Small intestine (tissue), 16 donors: ENCODE measurements around the gene PPP1R15B. TPM values are rescaled to one million over a fixed set of nuclear protein-coding genes. Genes with fewer than 3 reads are reported as not detected.

Experiments used
- DNase-seq, 2 donors: peaks; one replicate each; pipeline versions ENCODE4 v3.0.0 to v3.0.0-alpha.2; 2013
- FAIRE-seq: peaks from 2 replicates; lab custom pipeline; 2012; peaks lifted over from hg19 to GRCh38; lab: Jason Lieb, UNC
- H3K27ac ChIP-seq, 3 donors: one replicate each; pipeline ENCODE4 v1.5.1; 2013; ENCODE audit warnings: low read length in 2 of 3, mild to moderate bottlenecking in 2 of 3, control low read depth in 1 of 3, inconsistent platforms in 1 of 3, low read depth in 1 of 3, moderate library complexity in 1 of 3
- H3K27me3 ChIP-seq, 3 donors: one replicate each; pipeline ENCODE4 v1.6.1; 2013; ENCODE audit warnings: low read length in 3 of 3, inconsistent platforms in 1 of 3; ENCODE audit not compliant: control insufficient read depth in 3 of 3, insufficient read depth in 3 of 3
- H3K36me3 ChIP-seq, 3 donors: one replicate each; pipeline ENCODE4 v1.6.1; 2013; ENCODE audit warnings: low read length in 3 of 3, inconsistent platforms in 1 of 3, low read depth in 1 of 3, mild to moderate bottlenecking in 1 of 3, moderate library complexity in 1 of 3; ENCODE audit not compliant: control insufficient read depth in 3 of 3, insufficient read depth in 2 of 3
- H3K4me1 ChIP-seq, 3 donors: one replicate each; pipeline ENCODE4 v1.6.1; 2013; ENCODE audit warnings: low read length in 2 of 3, inconsistent platforms in 1 of 3, low read depth in 1 of 3, mild to moderate bottlenecking in 1 of 3, moderate library complexity in 1 of 3; ENCODE audit not compliant: control insufficient read depth in 3 of 3, insufficient read depth in 2 of 3
- H3K4me3 ChIP-seq, 3 donors: one replicate each; pipeline ENCODE4 v1.5.1; 2013; ENCODE audit warnings: low read length in 3 of 3, control low read depth in 1 of 3, inconsistent platforms in 1 of 3, low read depth in 1 of 3, mild to moderate bottlenecking in 1 of 3, moderate library complexity in 1 of 3
- H3K9me3 ChIP-seq, 2 donors: one replicate each; pipeline ENCODE4 v1.6.1; 2013; ENCODE audit warnings: low read depth in 1 of 2, low read length in 1 of 2; ENCODE audit not compliant: control insufficient read depth in 2 of 2, insufficient read depth in 1 of 2
- WGBS, 3 donors: extraction: QIAGEN DNeasy Blood & Tissue Kit; methylation state at CpG; one replicate each; pipeline ENCODE4 v1.1.7; 2013; 5-methylcytosine and 5-hydroxymethylcytosine counted together
- long read RNA-seq, 10 donors: transcript quantifications; one replicate each; lab custom pipeline, GENCODE V29; 2026
- polyA plus RNA-seq, 4 donors: library from polyadenylated mRNA; stranded (reverse) in 3 of 4; unstranded in 1 of 4; fragments of 200-250 nt in 3 of 4; fragments of 120-200 nt in 1 of 4; gene quantifications; one replicate each; pipeline versions ENCODE4 v1.2.1 to v1.2.3, GENCODE V29; 2013
- donor health status: healthy with polysubstance abuse.
- donor health status: control.
- donor health status: control.
- donor health status: Bipolar disorder and iron deficiency.
- donor health status: healthy.

Gene PPP1R15B
- polyA plus RNA-seq = 10 to 100 TPM in 2 of 4 donors, 1 to 10 TPM in 2; 9.4 to 48.1 (median 17.7) TPM
- long read RNA-seq, donor 1 = 0 reads
- long read RNA-seq, donor 2, full-length matches to known transcripts = 7 of 18 reads
- long read RNA-seq, donor 2, partial matches to known transcripts = 11 of 18 reads
- long read RNA-seq, donor 2, other reads (novel, unspliced or antisense) = 0 of 18 reads
- long read RNA-seq, donor 3, full-length matches to known transcripts = 10 of 10 reads
- long read RNA-seq, donor 3, partial matches to known transcripts = 0 of 10 reads
- long read RNA-seq, donor 3, other reads (novel, unspliced or antisense) = 0 of 10 reads
- long read RNA-seq, donor 4 = 0 reads
- long read RNA-seq, donor 5, full-length matches to known transcripts = 4 of 4 reads
- long read RNA-seq, donor 5, partial matches to known transcripts = 0 of 4 reads
- long read RNA-seq, donor 5, other reads (novel, unspliced or antisense) = 0 of 4 reads
- long read RNA-seq, donor 6, full-length matches to known transcripts = 10 of 10 reads
- long read RNA-seq, donor 6, partial matches to known transcripts = 0 of 10 reads
- long read RNA-seq, donor 6, other reads (novel, unspliced or antisense) = 0 of 10 reads
- long read RNA-seq, donor 7 = 0 reads
- long read RNA-seq, donor 8, full-length matches to known transcripts = 1 of 1 reads
- long read RNA-seq, donor 8, partial matches to known transcripts = 0 of 1 reads
- long read RNA-seq, donor 8, other reads (novel, unspliced or antisense) = 0 of 1 reads
- long read RNA-seq, donor 9, full-length matches to known transcripts = 2 of 2 reads
- long read RNA-seq, donor 9, partial matches to known transcripts = 0 of 2 reads
- long read RNA-seq, donor 9, other reads (novel, unspliced or antisense) = 0 of 2 reads
- long read RNA-seq, donor 10, full-length matches to known transcripts = 7 of 29 reads
- long read RNA-seq, donor 10, partial matches to known transcripts = 22 of 29 reads
- long read RNA-seq, donor 10, other reads (novel, unspliced or antisense) = 0 of 29 reads

DNA sequence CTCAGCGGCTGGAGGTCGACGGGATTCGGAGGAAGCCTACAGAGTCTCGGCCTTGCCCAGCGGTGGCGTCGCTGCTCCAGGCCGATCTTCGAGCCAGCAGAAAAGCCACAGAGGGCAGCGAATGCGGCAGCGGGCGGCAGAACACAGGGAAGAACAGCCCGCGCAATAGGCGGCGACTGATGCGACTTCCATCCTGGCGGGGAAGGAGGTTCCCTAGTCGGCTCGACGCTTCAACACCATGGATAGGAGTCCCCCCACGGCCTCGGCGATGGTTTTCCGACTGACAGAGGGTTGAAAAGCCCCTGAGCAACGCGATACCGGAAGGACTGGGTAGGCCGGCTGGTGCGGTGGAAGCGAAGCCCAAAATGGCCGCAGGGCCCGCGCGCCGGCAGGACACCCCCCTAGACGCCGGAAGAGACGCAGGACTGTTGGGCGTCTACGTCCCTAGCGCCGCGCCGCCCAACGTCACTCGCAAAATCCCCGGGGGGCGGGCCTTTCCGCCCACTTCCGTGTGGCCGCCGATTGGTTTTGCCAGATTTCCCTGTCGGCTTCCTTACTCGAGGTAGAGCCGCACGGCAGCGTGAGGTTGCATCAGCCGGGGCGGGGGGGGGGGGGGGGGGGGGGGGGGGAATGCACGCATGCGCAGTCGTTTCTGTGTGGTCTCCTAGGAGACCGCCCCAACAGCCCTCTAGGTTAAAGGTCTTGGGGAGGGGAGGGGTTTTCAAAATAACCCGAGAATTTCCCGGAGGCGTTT lies at the start of gene PPP1R15B:
Gene PPP1R15B, minus strand, starts transcription at position 367 of the 754 bp plus-strand sequence. CDS start 406 bp downstream, outside the sequence.
- DNase-seq (peak; percentile 98 to 99), FAIRE-seq (no peak)
- peak within 1 kb of the TSS; percentile 96 to 99 (median 98) for H3K27ac ChIP-seq
- WGBS, 3 donors = 0 to 1% (median 0%) methylated on average over 66 to 68 of the region's 69 CpGs
- no peaks in the 10 kb centered on the region for H3K9me3 ChIP-seq
- peaks cover 0 to 5% (median 0%) of the 10 kb centered on the region in 3 donors for H3K4me1 ChIP-seq
- H3K4me3 ChIP-seq = peak within 1 kb of the TSS; percentile 79 to 83 (median 80)
- H3K27me3 ChIP-seq = no peaks in the 10 kb centered on the region
- peaks cover 0 to 5% (median 0%) of the 10 kb centered on the region in 3 donors for H3K36me3 ChIP-seq

DNA sequence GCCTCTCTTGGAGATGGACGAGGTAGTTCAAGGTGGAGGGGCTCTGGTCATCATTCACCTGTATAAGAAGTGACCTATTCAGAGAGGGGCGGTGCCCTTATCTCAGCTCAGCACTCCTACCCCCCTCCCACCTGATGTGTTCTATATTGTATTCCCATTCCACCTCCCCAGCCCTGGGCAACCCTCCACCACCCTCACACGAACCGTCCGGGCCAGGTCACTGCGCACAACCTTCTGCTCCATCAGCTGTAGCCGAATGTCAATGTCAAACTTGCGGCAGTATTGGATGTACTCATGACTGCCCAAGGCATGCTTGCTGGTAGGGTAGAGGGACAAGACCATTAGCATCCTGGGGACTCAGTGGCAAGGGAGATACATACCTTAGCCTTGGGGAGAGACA lies 48.7 kb upstream of the PPP1R15B start:
- H3K36me3 ChIP-seq = peaks cover 0 to 84% (median 23%) of the 10 kb centered on the region in 3 donors
- H3K27ac ChIP-seq = no peak overlapping the region
- no peaks in the 10 kb centered on the region for H3K27me3 ChIP-seq
- WGBS, 3 donors = 94 to 98% (median 96%) methylated on average over 8 of the region's 8 CpGs
- no peak overlapping the region for H3K4me3 ChIP-seq
- FAIRE-seq = no peak
- H3K9me3 ChIP-seq = no peaks in the 10 kb centered on the region
- peaks cover 0 to 3% (median 0%) of the 10 kb centered on the region in 3 donors for H3K4me1 ChIP-seq
- no peak for DNase-seq

DNA sequence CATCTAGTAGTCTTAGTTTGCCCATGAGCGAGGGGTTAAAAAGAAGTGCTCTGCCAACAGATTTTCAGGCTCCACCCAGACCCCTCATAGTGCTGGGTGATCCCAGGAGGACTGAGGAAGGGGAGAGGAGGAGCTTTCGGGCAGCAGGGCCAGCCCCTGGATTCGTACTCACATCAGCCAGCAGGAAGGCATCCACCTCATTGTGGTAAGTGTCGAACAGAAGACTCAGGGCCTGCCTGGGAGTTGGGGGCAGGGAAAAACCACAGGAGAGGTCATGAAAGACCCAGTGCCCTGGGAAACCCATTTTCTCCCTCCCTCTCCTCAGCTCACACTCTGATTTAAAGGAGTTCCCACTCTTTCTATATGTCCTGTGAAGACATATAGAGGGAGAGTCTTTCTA lies 48.1 kb upstream of the PPP1R15B start:
- Histone ChIP-seq H3K4me1 (peaks cover 0 to 3% (median 0%) of the 10 kb centered on the region in 3 donors), H3K27me3 (no peaks in the 10 kb centered on the region), H3K36me3 (peaks cover 0 to 88% (median 25%) of the 10 kb centered on the region in 3 donors), H3K4me3 (no peak overlapping the region), H3K9me3 (no peaks in the 10 kb centered on the region), H3K27ac (no peak overlapping the region)
- FAIRE-seq = no peak
- WGBS, 3 donors = 76 to 97% (median 88%) methylated on average over 4 of the region's 4 CpGs
- no peak for DNase-seq

DNA sequence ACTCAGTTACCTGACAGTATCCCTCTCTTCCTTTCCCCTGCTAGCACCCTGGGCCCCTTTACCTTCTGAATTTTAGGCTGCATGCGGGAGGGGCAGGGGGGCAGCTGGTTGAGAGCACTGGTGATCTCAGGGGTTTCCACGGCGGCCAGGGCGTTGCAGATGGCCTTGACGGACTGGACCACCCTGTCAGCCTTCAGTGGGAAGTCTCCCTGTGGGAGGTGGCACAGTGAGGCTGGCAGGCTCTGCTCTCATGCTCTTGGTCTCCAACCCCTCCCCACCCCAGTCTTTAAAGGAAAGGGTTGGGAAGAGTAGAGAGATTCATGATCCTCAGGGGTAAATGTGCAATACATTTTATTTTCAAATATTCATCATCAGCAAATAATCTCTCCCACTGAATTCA lies 46.0 kb upstream of the PPP1R15B start:
- Histone ChIP-seq H3K4me3 (no peak overlapping the region), H3K9me3 (no peaks in the 10 kb centered on the region), H3K36me3 (peaks cover 0 to 84% (median 21%) of the 10 kb centered on the region in 3 donors), H3K4me1 (peaks cover 2 to 6% (median 5%) of the 10 kb centered on the region in 3 donors), H3K27ac (no peak overlapping the region), H3K27me3 (no peaks in the 10 kb centered on the region)
- FAIRE-seq (no peak), DNase-seq (no peak)
- 79 to 93% (median 92%) methylated on average over 5 of the region's 5 CpGs for WGBS, 3 donors

DNA sequence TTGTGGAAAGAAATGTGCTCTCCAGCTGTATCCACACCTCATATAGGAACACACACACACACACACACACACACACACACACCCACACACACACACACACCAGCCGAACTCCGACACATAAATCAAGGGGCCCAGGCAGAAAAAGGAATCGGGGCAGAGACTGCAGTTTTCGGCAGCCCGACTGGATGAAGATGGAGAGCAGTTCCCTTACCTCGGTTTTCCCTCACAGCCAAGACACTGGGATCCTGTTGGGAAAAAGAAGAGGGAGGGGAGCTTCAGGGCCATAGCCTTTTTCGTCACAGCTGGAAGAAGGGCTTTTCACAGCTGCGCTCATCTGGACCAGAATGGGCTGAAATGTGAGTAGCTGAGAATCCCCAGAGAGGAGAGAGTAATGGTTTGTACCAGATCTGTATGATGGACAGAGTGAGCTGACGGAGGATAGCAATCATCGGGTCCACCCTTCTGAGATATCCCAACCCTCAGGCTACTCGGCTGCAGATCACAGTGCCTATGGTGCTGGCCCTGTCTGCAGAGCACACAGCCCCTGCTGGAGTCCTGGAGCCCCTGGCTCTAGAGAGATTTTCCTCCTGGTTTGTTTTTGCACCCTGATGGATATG lies 45.3 kb upstream of the PPP1R15B start:
- FAIRE-seq (no peak), DNase-seq (no peak)
- H3K4me3 ChIP-seq = no peak overlapping the region
- H3K9me3 ChIP-seq = no peaks in the 10 kb centered on the region
- peaks cover 2 to 13% (median 6%) of the 10 kb centered on the region in 3 donors for H3K4me1 ChIP-seq
- no peak overlapping the region for H3K27ac ChIP-seq
- peaks cover 0 to 84% (median 21%) of the 10 kb centered on the region in 3 donors for H3K36me3 ChIP-seq
- H3K27me3 ChIP-seq = no peaks in the 10 kb centered on the region
- WGBS, 3 donors = 66 to 82% (median 76%) methylated on average over 11 of the region's 11 CpGs

DNA sequence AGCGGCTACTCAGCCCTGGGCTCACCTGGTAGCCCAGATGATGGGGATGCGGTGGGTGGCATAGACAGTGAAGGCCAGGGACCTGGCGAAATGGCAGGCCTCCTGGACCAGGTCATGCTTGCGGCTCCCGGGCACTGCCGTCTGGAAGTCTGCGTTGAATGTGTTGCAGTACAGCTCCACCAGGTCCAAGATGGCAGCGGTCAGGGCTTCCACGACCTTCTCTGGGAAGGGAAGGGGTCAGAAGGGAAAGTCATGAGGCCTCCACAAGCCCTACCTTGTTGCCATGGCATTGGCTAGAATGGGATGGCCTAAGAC lies 44.2 kb upstream of the PPP1R15B start:
- Histone ChIP-seq H3K27me3 (no peaks in the 10 kb centered on the region), H3K4me1 (peaks cover 6 to 24% (median 9%) of the 10 kb centered on the region in 3 donors), H3K27ac (no peak overlapping the region), H3K36me3 (peaks cover 0 to 83% (median 19%) of the 10 kb centered on the region in 3 donors), H3K4me3 (no peak overlapping the region), H3K9me3 (no peaks in the 10 kb centered on the region)
- no peak for DNase-seq
- FAIRE-seq = no peak
- WGBS, 3 donors = 96 to 97% (median 97%) methylated on average over 9 of the region's 9 CpGs

DNA sequence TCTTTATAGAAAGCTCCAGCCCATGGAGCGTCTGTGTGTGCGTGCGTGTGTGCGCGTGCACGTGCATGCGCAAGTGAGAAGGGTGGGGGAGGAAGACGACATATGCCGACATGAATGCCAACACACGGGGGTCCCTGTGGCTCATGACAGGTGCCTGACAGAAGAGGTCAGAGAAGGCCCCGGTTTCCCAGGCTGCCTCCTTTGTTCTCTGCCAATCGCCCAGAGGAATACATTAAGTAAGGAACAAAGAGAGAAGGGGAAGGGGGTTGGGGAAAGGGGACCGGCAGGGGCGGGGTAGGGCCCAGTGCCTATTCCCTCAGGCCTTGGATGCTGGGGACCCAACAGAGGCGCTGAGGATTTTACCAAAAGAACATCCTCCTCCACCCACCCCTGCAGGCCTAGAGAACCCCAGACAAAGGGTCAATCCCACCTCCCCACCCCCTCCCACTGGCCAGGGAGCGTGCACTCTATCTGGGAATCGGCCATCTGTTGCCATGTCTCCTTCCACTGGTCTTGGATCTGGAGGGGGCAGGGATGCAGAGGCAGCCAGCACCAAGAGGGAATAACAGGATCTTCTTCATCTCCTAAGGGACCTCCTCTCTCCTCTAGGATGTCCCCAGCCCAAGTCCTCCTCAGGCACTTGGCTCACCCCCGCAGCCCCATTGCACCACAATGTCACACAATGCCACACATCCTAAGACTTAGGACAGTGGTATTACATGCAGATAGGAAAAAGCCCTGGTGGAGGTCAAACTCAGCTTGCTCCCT lies 43.6 kb upstream of the PPP1R15B start:
- peaks cover 6 to 29% (median 9%) of the 10 kb centered on the region in 3 donors for H3K4me1 ChIP-seq
- no peak for FAIRE-seq
- 84 to 88% (median 87%) methylated on average over 18 of the region's 18 CpGs for WGBS, 3 donors
- H3K27me3 ChIP-seq = no peaks in the 10 kb centered on the region
- H3K36me3 ChIP-seq = peaks cover 0 to 82% (median 15%) of the 10 kb centered on the region in 3 donors
- no peak for DNase-seq
- H3K27ac ChIP-seq = no peak overlapping the region
- no peaks in the 10 kb centered on the region for H3K9me3 ChIP-seq
- H3K4me3 ChIP-seq = no peak overlapping the region
